ENCODE results near the gene TELO2.

Gene TELO2

DNA sequence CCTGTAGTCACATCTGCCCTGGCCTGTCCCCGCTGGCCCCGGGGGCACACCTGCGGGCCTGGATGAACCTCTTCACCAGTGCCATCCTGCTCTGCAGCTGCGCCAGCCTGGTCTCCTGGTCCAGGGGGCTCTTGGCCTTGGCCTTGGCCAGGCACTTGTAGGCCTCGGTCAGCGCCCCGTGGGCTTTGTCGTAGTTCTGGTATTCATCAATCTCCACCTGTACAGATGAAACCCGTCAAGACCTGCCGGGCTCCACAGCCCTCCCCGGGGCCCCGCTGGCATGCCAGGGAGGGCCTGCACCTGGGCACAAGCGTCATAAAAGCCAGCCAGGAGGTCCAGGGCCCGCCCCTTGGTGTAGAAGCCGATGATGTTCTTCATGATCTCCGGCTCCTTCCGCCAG is 26.7 kb downstream of the TELO2 start:
- DNase-seq (ENCODE audit: low read depth) = no peak

GRCh38 chr16:1520461-1520860 is 27.3 kb downstream of the TELO2 start:
- no peak for DNase-seq (ENCODE audit: low read depth)

GRCh38 chr16:1523581-1524245 is 30.6 kb downstream of the TELO2 start:
- DNase-seq (ENCODE audit: low read depth) = no peak

GRCh38 chr16:1524366-1524765 is 31.2 kb downstream of the TELO2 start:
- DNase-seq (ENCODE audit: low read depth) = no peak

DNA sequence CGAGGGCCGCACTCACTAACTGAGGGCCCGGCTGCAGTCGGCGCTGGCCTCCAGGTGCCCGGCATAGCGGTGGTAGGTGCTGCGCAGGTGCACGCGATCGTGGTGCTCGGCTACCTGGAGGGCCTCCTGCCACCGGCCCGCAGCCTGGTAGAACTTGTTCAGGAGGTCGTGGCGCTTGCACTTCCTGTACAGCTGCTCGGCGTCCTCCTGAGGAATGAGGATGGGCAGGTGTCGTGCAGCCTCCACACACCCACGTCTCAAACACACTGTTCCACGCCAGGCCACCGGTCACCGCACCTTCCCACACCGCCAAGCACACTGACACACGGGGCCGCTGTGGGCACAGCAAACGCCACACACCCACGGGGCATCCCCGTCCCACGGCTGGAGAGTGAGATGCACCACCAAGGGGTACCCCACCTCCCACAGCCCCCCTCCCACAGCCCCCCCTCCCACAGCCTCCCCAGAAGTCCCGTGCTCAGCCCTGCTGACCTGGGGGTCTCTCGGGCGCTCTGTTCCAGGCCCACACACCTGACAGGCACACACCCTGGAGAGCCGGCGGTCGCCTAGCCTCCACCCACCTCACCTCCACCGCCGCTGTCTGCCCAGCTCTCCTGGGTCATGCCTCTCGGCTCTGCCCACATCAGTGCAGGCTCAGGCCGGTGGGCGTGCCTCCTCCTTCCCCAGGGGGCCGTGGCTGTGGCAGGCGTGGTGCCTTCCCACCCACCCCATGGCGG is 32.9 kb downstream of the TELO2 start:
- no peak for DNase-seq (ENCODE audit: low read depth)

DNA sequence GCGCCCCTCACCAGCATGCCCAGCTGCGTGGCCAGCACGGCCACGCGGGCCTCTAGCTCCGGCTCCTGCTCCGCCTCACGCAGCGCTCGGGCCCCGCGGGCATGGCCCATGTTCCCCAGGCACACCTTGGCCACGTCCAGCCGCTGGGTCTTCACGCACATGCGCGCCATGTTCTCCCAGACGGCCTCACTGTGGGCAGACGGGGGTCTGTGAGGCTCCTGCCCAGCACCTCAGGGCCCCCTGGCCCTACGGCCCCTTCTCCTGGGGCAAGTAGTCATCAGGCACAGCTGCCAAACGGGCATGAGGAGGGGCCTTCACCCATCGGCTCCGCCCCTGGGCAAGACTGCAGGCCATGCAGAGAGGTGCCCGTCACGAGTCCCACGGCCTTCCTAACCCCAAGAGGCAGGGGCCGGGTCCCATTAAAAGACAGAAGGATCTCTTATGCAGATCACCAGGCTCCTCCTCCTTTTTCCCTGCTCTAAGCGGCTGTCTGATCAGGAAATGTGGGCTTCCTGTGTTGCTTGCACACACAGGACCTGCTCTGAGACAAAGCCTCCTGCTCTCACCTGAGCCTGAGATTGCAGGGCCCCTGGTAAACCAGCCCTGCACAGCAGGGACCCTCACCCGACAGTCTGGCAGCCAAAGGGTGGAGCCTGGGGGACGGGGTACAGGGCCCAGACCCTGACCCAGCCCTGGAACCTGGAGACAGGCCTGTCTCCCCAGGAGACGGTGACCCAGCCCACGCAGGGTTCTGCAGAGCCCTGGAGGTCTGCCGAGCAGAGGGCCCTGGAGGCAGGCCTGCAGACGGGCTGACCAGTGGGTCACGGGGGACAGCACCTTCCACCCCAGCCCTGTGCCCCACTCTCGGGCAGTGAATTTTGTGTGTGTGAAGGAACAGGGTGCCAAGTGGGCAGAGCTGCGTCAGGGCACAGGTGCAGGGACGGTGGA is 33.7 kb downstream of the TELO2 start:
- no peak for DNase-seq (ENCODE audit: low read depth)

DNA sequence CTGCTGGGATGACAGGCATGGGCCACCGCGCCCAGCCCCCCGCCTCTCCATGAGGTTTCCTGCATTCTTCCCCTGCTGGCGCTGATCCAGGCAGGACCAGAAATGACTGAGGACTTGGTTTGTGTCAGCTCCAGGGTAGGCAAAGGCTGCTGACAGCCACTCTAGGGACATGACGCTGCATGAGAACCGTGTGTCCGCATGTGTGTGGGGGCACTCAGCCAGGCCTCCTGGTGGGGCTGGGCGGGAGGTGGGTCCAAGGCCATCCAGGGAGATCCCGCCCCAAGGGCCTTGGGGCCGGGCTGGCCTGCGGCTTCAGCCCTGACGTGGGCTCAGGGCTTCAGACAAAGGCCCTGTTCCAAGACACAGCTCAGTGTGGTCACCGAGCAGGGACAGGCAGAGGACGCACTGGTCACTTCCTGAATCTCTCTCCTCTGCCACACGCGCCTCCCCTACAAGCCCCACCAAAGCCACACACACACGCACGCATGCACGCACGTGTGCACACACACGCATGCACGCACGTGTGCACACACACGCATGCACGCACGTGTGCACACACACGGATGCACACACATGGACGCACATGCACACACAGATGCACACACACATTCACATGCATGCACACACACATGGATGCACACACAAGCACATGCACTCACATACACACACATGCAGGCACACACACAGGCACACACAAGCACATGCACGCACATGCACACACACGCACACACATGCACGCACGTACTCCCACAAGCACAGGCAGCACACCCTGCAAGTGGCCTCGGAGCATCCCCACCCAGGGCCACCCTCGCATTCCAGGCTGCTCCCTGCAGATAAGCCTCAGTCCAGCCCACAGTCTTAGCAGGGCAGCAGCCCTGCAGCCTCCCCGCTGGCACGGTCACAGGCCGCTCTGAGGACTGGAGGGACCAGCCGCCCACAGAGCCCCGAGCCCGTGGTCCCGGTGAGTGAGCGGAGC is 35.0 kb downstream of the TELO2 start:
- DNase-seq (ENCODE audit: low read depth) = no peak

DNA sequence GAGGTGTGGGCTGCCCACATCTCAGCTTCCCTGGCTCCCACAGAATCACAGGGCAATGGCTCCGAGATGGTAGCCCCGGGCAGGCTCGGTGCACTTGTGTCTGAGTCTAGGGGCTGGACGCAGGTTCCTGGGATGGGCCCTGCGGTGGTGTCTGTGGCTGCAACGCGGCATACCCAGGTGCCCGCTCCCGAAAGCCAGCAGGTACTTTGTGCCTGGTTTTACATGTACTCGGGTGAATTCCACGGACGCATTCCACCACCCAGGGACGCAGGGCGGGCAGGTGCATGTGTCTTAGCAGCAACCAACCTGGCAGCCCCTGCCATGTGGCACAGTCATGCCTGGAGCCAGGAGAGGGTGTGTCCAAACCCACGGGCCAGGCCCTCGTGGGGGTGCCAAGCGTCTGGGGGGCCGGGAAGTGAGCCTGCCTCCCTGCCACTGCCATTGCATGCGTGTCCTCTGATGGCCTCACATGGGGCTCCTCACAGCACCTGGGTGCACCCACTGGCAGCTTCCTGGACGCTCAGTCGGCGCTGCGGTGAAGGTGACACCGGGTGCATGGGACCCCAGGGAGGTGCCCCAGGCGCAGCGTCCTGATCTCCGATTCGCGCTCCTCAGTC is 35.9 kb downstream of the TELO2 start:
- DNase-seq (ENCODE audit: low read depth) = no peak

- DNase-seq (ENCODE audit: low read depth) = no peak
These were observed 37.3 kb downstream of the TELO2 start for GRCh38 chr16:1530349-1530882.

DNA sequence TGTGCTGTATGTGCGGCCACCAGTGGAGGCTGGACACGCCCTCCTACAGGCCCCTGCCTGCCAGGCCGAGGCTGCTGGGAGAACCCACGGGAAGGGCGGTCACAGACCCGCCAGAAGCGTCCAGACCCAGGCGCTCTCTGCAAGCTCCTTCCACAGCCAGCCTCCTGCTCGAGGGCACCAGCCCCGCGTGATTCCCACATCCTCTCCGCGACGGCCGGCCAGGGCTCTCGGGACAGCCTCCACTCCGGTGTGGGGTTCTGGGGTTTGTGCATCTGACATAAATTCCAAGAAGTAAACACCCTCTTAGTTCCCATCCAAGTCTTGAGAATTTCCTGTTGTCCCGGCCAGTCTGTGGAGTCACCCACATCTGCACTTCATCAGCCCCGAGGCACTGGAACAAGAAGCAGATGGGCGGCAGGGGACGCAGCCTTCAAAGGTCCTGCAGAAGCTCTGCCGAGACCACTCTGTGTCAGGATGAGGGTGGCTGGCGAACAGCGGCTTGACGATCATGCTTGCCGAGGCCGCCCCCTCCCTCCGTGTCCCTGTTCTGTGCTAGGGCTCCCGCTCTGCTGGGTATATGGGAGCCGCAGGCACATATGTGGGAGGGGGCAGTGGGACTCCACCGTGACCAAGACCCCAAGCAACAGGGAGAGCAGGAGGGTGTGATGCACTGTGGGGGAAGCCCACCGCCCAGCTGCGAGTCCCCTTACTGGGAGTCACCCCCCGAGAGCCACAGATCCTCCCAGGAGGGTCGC is 37.9 kb downstream of the TELO2 start:
- DNase-seq (ENCODE audit: low read depth) = no peak

DNA sequence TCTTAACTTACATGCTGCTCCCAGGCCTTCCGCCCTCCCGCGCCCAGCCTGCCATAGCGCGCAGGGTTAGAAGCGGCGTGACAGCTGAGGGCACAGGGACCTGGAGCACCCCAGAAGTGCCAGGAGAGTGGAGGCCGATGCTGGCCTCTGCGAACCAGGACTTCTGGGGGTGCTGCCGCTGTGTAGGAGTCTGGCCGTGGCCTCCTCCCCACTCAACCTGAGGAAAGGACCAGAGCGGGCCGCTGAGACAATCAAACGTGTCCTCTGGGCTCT is 38.4 kb downstream of the TELO2 start:
- no peak for DNase-seq (ENCODE audit: low read depth)

DNA sequence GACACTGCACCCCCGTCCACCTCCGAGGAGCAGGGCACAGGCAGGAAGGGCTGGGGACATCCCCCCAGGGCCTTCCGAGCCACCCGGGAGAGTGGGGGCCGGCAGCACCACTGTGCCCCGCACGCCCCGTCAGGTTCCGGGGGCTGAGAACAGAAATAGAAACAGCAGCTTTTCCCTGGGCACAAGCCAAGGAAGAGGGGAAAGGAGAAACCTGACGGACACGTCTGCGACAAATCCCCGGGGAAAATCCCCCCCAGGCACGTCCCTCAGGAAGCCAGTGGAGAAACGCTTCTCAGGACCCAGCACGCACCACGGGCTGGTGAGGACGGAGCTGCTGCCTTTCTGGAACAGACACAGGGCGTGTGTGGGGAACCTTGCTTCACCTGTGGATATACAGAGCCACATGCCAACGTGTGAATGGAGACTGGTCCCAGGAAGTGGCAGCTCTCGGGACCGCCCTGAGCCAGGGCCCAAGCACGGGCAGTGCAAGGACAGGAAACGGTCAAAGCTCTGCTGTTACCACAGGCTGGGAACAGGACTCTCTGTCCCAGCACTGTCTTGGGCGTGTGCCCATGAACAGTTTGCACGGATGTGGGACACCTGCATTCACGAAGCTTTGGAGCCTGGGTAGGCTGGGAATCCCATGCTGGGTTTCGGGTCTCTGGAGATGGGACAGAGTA is 39.1 kb downstream of the TELO2 start:
- no peak for DNase-seq (ENCODE audit: low read depth)

DNA sequence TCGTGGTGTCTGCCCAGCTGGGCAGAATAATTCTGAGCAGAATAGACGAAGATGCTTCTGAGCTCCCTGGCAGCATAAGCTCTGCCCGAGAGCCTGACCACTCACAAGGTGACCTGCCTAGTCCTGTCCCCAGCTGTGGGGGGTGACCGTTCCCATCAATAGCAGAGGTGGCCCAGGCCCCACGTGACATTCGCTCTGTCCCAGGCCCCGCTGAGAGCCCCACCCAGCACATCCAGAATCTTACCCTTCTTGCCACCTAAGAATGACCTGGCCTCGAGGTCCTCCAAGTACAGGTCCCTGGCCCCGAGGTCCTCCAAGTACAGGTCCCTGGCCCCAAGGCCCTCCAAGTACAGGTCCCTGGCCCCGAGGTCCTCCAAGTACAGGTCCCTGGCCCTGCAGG is 39.6 kb downstream of the TELO2 start:
- no peak for DNase-seq (ENCODE audit: low read depth)

DNA sequence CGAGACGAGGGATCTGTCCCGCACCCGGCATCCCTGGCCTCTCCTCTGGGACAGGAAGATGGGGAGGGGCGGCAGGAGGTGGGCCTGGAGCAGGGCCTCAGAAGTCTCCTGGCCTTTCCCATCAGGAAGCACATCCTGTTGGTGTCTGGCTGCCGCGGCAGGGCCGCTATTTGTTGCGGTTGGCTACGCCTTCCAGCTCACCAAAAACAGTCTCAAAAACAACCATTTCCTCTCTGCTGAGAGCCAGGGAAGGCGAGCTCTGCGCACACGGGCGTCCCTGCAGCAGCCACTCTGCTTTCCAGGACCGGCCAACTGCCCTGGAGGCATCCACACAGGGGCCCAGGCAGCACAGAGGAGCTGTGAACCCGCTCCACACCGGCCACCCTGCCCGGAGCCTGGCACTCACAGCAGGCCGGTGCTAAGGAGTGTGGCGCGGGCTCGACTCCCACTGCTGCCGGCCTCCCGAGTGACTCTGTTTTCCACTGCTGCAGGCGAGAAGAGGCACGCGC is 40.3 kb downstream of the TELO2 start, which contains the start of gene TMEM204:
TSS of gene TMEM204 (plus strand) at position 224 of the 509 bp plus-strand sequence. CDS start 610 bp downstream, outside the sequence.
- no peak for DNase-seq (ENCODE audit: low read depth)

GRCh38 chr16:1534021-1535020 is 41.2 kb downstream of the TELO2 start:
- DNase-seq (ENCODE audit: low read depth) = no peak

DNA sequence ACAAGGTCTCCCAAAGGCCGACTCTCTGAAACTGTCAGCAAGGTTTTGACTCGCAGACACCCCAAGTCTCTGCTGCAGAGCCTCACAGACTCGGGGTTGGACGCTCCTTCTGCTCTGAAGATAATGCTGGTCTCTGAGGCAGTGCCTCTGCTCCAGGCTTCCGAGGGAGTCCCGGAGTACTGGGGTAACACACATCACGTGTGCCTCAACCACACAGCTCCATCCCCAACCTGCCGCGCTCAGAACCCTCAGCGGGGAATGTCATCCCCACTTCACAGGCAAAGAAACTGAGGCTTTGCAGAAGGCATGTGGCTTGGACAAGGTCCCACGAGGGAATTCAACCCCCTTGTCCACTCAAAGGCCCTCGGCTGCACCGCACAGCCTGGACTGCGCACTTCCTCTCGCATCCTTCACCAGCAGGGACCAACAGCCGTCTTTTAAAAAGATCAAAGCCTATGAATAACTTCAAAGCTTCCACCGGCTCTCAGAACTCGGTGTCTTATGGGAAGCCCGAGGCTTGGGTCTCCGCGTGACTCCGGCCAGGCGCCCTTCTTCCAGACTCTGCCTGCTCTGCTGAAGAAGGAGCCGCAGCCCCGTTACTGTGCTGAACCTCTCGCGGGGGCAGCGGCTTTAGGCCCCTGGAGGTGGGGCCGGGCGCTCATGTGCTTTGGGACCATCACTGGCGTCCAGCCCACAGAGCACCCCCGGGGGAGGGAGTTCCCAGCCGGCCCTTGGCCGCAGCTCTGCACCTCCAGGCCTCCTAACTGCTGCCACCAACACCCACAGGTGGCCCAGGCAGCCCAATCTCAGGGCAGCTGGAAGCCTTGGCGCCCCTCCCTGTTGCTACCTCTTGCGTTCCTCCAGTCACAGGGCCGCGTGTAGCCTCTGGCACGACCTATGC is 42.5 kb downstream of the TELO2 start:
- no peak for DNase-seq (ENCODE audit: low read depth)

- no peak for DNase-seq (ENCODE audit: low read depth)
These were observed 43.4 kb downstream of the TELO2 start for GRCh38 chr16:1536601-1537000.
